AG04450 (cell line): ENCODE data around the gene MEGF8. TPM values are rescaled to one million over a fixed set of nuclear protein-coding genes. Genes with fewer than 3 reads are reported as not detected.
"Not testable (repeated sequence)": the region's sequence is repeated elsewhere in the genome, so short reads cannot be mapped to it uniquely, and the experiment has no call there.

ENCODE experiments used
- CTCF ChIA-PET: fragments of 300-600, 350-600 bp; formaldehyde crosslinking; extraction: SDS; loops from one replicate; lab custom pipeline; 2022; ENCODE audit warnings: antibody characterized with exemption, inconsistent platforms; lab: Charles Lee
- POLR2A ChIA-PET: fragments of 350-600 bp; formaldehyde crosslinking; extraction: SDS; loops from one replicate; lab custom pipeline; 2021; ENCODE audit warnings: antibody characterized with exemption, inconsistent platforms; lab: Yijun Ruan, JAX
- DNase-seq: peaks from one replicate; pipeline ENCODE4 v3.0.0-alpha.2; 2011; ENCODE audit warnings: low read depth, low spot score
- H3K27ac ChIP-seq: one replicate; pipeline ENCODE4 v1.5.1; 2012; ENCODE audit warnings: low read depth, low read length, control low read depth
- H3K27me3 ChIP-seq: one replicate; pipeline ENCODE4 v1.6.0; 2012; ENCODE audit warnings: low read length; ENCODE audit not compliant: control insufficient read depth, insufficient read depth
- H3K4me3 ChIP-seq: 2 replicates; pipeline ENCODE4 v1.5.1; 2011; ENCODE audit warnings: mild to moderate bottlenecking, low read depth, low read length, control low read depth
- H3K9me3 ChIP-seq: 2 replicates; pipeline ENCODE4 v1.5.1; 2012; ENCODE audit warnings: low read length; ENCODE audit not compliant: control insufficient read depth, insufficient read depth
- CTCF ChIP-seq: IDR thresholded peaks from 2 replicates; pipeline ENCODE4 v1.5.1; 2011; ENCODE audit warnings: low read depth, low read length, control low read depth, inconsistent platforms
- polyA plus RNA-seq: library from polyadenylated mRNA; depleted of rRNA; stranded (reverse); fragments of >200 nt; gene quantifications from 2 replicates; pipeline ENCODE4 v1.2.3, GENCODE V29; 2011

MEGF8 gene
- polyA plus RNA-seq, 1 experiment: 10.6 TPM

- Histone ChIP-seq H3K4me3 (no peak overlapping the region), H3K27ac (no peak overlapping the region), H3K27me3 (no peaks in the 10 kb centered on the region), H3K9me3 (no peaks in the 10 kb centered on the region)
- no peak for DNase-seq
- ChIA-PET CTCF (no interaction called here), POLR2A (no interaction called here)
- no peak for TF ChIP-seq CTCF
Measured at GRCh38 chr19:42334697-42335373, 9.4 kb downstream of the MEGF8 start.

- Histone ChIP-seq H3K27ac (no peak overlapping the region), H3K27me3 (no peaks in the 10 kb centered on the region), H3K9me3 (no peaks in the 10 kb centered on the region), H3K4me3 (no peak overlapping the region)
- POLR2A ChIA-PET: no interaction called here
- no peak for DNase-seq
- no peak for TF ChIP-seq CTCF
- CTCF ChIA-PET: no interaction called here
Measured at GRCh38 chr19:42335374-42335936, 10.0 kb downstream of the MEGF8 start.

- no peaks in the 10 kb centered on the region for H3K27me3 ChIP-seq
- H3K4me3 ChIP-seq: no peak overlapping the region
- no peak for TF ChIP-seq CTCF
- H3K27ac ChIP-seq: no peak overlapping the region
- CTCF ChIA-PET: no interaction called here
- H3K9me3 ChIP-seq: no peaks in the 10 kb centered on the region
- no peak for DNase-seq
- POLR2A ChIA-PET: no interaction called here
Measured at GRCh38 chr19:42335971-42336370, 10.5 kb downstream of the MEGF8 start.

- CTCF ChIA-PET, H3K9me3 ChIP-seq, H3K27ac ChIP-seq, POLR2A ChIA-PET, DNase-seq, H3K27me3 ChIP-seq, H3K4me3 ChIP-seq: not testable (repeated sequence)
Measured at GRCh38 chr19:42339126-42339860, 13.9 kb downstream of the MEGF8 start.

GRCh38 chr19:42339922-42340321 is 14.5 kb downstream of the MEGF8 start:
- H3K9me3 ChIP-seq, CTCF ChIA-PET, H3K27me3 ChIP-seq, DNase-seq, H3K4me3 ChIP-seq, POLR2A ChIA-PET, H3K27ac ChIP-seq: not testable (repeated sequence)
